AG09319 (cell line): ENCODE measurements around the gene KHSRP.

ENCODE experiments used
- DNase-seq: peaks from one replicate; pipeline ENCODE4 v3.0.0-alpha.2; 2010; ENCODE audit warnings: low read depth; ENCODE audit errors: extremely low read depth
- TF ChIP-seq, protein P1 (sequence below): IDR thresholded peaks from 2 replicates; pipeline ENCODE4 v1.5.1; 2011; ENCODE audit warnings: low read depth, mild to moderate bottlenecking, inconsistent platforms, low read length, moderate library complexity

KHSRP gene

DNA sequence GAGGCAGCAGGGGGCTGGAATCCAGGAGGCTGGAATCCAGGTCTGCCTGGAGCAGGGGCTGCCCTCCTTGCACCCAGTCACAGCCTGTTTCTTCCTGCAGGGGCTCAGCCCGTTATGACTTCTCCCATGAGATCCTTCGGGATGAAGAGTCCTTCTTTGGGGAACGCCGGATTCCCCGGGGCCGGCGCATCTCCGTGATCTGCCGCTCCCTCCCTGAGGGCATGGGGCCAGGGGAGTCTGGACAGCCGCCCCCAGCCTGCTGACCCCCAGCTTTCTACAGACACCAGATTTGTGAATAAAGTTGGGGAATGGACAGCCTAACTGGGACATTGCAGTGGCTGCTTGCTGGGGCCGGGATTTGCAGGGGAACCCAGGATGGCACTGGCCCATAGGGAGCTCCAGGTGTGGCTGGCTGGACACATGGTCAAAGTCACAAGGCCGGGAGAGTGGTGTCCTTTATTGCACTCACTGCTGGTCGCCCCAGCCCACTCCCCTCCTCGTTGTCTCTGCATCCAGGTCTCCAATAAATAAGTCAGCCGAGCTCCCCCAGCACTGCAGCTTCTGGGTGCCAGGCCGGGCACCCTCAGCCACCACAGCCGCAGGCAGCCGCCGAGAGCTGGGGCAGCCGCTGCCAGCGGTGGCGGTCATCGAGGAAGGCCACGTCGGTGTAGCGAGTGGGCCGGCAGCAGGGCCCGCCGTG, 49.8 kb downstream of the KHSRP start:
- TF ChIP-seq, protein P1, sequence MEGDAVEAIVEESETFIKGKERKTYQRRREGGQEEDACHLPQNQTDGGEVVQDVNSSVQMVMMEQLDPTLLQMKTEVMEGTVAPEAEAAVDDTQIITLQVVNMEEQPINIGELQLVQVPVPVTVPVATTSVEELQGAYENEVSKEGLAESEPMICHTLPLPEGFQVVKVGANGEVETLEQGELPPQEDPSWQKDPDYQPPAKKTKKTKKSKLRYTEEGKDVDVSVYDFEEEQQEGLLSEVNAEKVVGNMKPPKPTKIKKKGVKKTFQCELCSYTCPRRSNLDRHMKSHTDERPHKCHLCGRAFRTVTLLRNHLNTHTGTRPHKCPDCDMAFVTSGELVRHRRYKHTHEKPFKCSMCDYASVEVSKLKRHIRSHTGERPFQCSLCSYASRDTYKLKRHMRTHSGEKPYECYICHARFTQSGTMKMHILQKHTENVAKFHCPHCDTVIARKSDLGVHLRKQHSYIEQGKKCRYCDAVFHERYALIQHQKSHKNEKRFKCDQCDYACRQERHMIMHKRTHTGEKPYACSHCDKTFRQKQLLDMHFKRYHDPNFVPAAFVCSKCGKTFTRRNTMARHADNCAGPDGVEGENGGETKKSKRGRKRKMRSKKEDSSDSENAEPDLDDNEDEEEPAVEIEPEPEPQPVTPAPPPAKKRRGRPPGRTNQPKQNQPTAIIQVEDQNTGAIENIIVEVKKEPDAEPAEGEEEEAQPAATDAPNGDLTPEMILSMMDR: no peak
- DNase-seq: no peak

DNA sequence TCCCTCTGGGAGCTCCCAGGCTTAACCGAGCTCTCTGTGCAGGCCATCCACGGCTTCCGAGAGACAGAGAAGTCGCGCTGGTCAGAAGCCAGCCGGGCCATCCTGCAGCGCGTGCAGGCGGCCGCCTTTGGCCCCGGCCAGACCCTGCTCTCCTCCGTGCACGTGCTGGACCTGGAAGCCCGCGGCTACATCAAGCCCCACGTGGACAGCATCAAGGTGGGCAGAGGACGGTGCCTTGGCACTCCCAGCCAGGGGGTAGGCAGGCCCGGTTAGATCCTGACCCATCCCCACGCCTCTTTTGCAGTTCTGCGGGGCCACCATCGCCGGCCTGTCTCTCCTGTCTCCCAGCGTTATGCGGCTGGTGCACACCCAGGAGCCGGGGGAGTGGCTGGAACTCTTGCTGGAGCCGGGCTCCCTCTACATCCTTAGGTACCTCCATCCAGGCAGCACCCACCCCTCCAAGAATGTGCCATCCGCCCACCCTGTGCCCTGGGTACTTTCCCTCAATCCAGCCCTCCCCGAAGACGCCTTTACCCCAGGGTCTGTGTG, 50.4 kb downstream of the KHSRP start:
- TF ChIP-seq, protein P1: no peak
- DNase-seq: no peak

- TF ChIP-seq, protein P1: no peak
- no peak for DNase-seq
Measured at GRCh38 chr19:6373813-6374108, 50.9 kb downstream of the KHSRP start.

- TF ChIP-seq, protein P1: no peak
- DNase-seq: peak; percentile 97
Measured at GRCh38 chr19:6373096-6373812, 51.4 kb downstream of the KHSRP start.

- DNase-seq: peak; percentile 100
- TF ChIP-seq, protein P1: no peak
Measured at GRCh38 chr19:6372594-6373095, 52.0 kb downstream of the KHSRP start, which contains the start of gene ALKBH7. Gene ALKBH7 (plus strand): TSS chr19:6372794. CDS start chr19:6372821, 27 bp downstream.

GRCh38 chr19:6364353-6364752, 60.3 kb downstream of the KHSRP start:
- TF ChIP-seq, protein P1: no peak
- DNase-seq: no peak
